Vagina (tissue), 2 donors: Measurements from ENCODE around the gene SERP2. TPM values are rescaled to one million over a fixed set of nuclear protein-coding genes. Genes with fewer than 3 reads are reported as not detected.

Source experiments
- DNase-seq, 2 donors: peaks; one replicate each; pipeline ENCODE4 v3.0.0-alpha.2; 2017; ENCODE audit errors: extremely low spot score in 2 of 2
- H3K27ac ChIP-seq: fragments of 200-600 bp; sonication (generic); one replicate; pipeline ENCODE4 v1.5.1; 2019
- H3K27me3 ChIP-seq: fragments of 200-600 bp; sonication (generic); one replicate; pipeline ENCODE4 v1.5.1; 2019
- H3K36me3 ChIP-seq, 2 donors: fragments of 200-600 bp; sonication (generic); one replicate each; pipeline ENCODE4 v1.5.1; 2017 to 2019
- H3K4me1 ChIP-seq: fragments of 200-600 bp; sonication (generic); one replicate; pipeline ENCODE4 v1.5.1; 2019
- H3K4me3 ChIP-seq, 2 donors: fragments of 200-600 bp; sonication (generic); 1 replicate in 1 of 2; 2 replicates in 1 of 2; pipeline ENCODE4 v1.5.1; 2016 to 2019
- H3K9me3 ChIP-seq: fragments of 200-600 bp; sonication (generic); one replicate; pipeline ENCODE4 v1.5.1; 2019
- CTCF ChIP-seq, 3 experiments: fragments of 450-650 bp in 2 of 3; fragments of 200-600 bp in 1 of 3; sonication (generic) in 1 of 3; IDR thresholded peaks; one replicate each; pipeline ENCODE4 v1.5.1; 2017 to 2019; ENCODE audit warnings: antibody characterized with exemption in 3 of 3, mild to moderate bottlenecking in 2 of 3, moderate library complexity in 2 of 3
- POLR2A ChIP-seq, 2 donors: fragments of 450-650 bp; IDR thresholded peaks; one replicate each; pipeline ENCODE4 v1.6.1; 2017; ENCODE audit warnings: antibody characterized with exemption in 2 of 2, mild to moderate bottlenecking in 2 of 2, moderate library complexity in 2 of 2
- POLR2AphosphoS5 ChIP-seq, 2 donors: sonication (generic); formaldehyde crosslinking; IDR thresholded peaks; one replicate each; pipeline ENCODE4 v1.9.0; 2017; ENCODE audit warnings: antibody characterized with exemption in 2 of 2, mild to moderate bottlenecking in 2 of 2, low read depth in 1 of 2; ENCODE audit not compliant: insufficient read depth in 1 of 2
- intact Hi-C: fragments of 100-400 bp; cut with DNase I; formaldehyde crosslinking; loops from one replicate; pipeline ENCODE4 v1.15.1; 2023
- total RNA-seq: library from RNA; depleted of rRNA; stranded (reverse); fragments of >200 nt; gene quantifications from one replicate; pipeline ENCODE4 v1.2.3, GENCODE V29; 2016

Gene SERP2
- total RNA-seq, 1 donor from 2014 or later: 13.8 TPM

- intact Hi-C loops: no loop called here
- Histone ChIP-seq H3K9me3 (no peaks in the 10 kb centered on the region), H3K4me1 (no peaks in the 10 kb centered on the region), H3K4me3 (no peak overlapping the region), H3K36me3 (no peaks in the 10 kb centered on the region), H3K27me3 (no peaks in the 10 kb centered on the region), H3K27ac (no peak overlapping the region)
- no peak for DNase-seq
- TF ChIP-seq POLR2AphosphoS5 (IDR thresholded peaks at IDR 0.05; ENCODE audit: insufficient read depth in 1 of 2, low read depth in 1 of 2) (no peak), CTCF (IDR thresholded peaks at IDR 0.05) (no peak), POLR2A (IDR thresholded peaks at IDR 0.05) (no peak)
Measured at GRCh38 chr13:44354884-44355283, 18.7 kb upstream of the SERP2 start.

GRCh38 chr13:44355621-44356020 lies 18.0 kb upstream of the SERP2 start:
- Histone ChIP-seq H3K4me1 (no peaks in the 10 kb centered on the region), H3K9me3 (no peaks in the 10 kb centered on the region), H3K27ac (no peak overlapping the region), H3K36me3 (no peaks in the 10 kb centered on the region), H3K27me3 (no peaks in the 10 kb centered on the region), H3K4me3 (no peak overlapping the region)
- intact Hi-C loops: no loop called here
- no peak for TF ChIP-seq POLR2A (IDR thresholded peaks at IDR 0.05)
- no peak for TF ChIP-seq POLR2AphosphoS5 (IDR thresholded peaks at IDR 0.05; ENCODE audit: insufficient read depth in 1 of 2, low read depth in 1 of 2)
- no peak for TF ChIP-seq CTCF (IDR thresholded peaks at IDR 0.05)
- no peak for DNase-seq

- H3K27ac ChIP-seq: no peak overlapping the region
- intact Hi-C loops: no loop called here
- no peaks in the 10 kb centered on the region for H3K27me3 ChIP-seq
- TF ChIP-seq POLR2A (IDR thresholded peaks at IDR 0.05): no peak
- no peak for TF ChIP-seq POLR2AphosphoS5 (IDR thresholded peaks at IDR 0.05; ENCODE audit: insufficient read depth in 1 of 2, low read depth in 1 of 2)
- no peak for TF ChIP-seq CTCF (IDR thresholded peaks at IDR 0.05)
- DNase-seq: no peak
- no peaks in the 10 kb centered on the region for H3K4me1 ChIP-seq
- no peak overlapping the region for H3K4me3 ChIP-seq
- no peaks in the 10 kb centered on the region for H3K36me3 ChIP-seq
- no peaks in the 10 kb centered on the region for H3K9me3 ChIP-seq
Measured at GRCh38 chr13:44359983-44360375, 13.6 kb upstream of the SERP2 start.

- no peak overlapping the region for H3K4me3 ChIP-seq
- H3K4me1 ChIP-seq: no peaks in the 10 kb centered on the region
- no peak overlapping the region for H3K27ac ChIP-seq
- DNase-seq: no peak
- H3K36me3 ChIP-seq: no peaks in the 10 kb centered on the region
- TF ChIP-seq POLR2A (IDR thresholded peaks at IDR 0.05) (no peak), POLR2AphosphoS5 (IDR thresholded peaks at IDR 0.05; ENCODE audit: insufficient read depth in 1 of 2, low read depth in 1 of 2) (no peak), CTCF (IDR thresholded peaks at IDR 0.05) (no peak)
- H3K9me3 ChIP-seq: no peaks in the 10 kb centered on the region
- no peaks in the 10 kb centered on the region for H3K27me3 ChIP-seq
- intact Hi-C loops: no loop called here
Measured at GRCh38 chr13:44362394-44363040, 11.1 kb upstream of the SERP2 start.

- no peak for DNase-seq
- no peaks in the 10 kb centered on the region for H3K9me3 ChIP-seq
- H3K27me3 ChIP-seq: no peaks in the 10 kb centered on the region
- intact Hi-C loops: no loop called here
- TF ChIP-seq CTCF (IDR thresholded peaks at IDR 0.05) (no peak), POLR2AphosphoS5 (IDR thresholded peaks at IDR 0.05; ENCODE audit: insufficient read depth in 1 of 2, low read depth in 1 of 2) (no peak), POLR2A (IDR thresholded peaks at IDR 0.05) (no peak)
- H3K27ac ChIP-seq: no peak overlapping the region
- no peak overlapping the region for H3K4me3 ChIP-seq
- H3K4me1 ChIP-seq: peaks cover 10% of the 10 kb centered on the region
- H3K36me3 ChIP-seq: no peaks in the 10 kb centered on the region
Measured at GRCh38 chr13:44363631-44364344, 9.8 kb upstream of the SERP2 start.
